Psoas muscle (tissue), 8 donors: Measurements from ENCODE around the gene GRIN2C. TPM values are rescaled to one million over a fixed set of nuclear protein-coding genes. Genes with fewer than 3 reads are reported as not detected.

Source experiments
- ATAC-seq, 4 donors: fragments of 200-7000 bp; cut with Tn5 transposase; one replicate each; pipeline ENCODE4 v1.9.1; 2020; ENCODE audit warnings: moderate library complexity in 3 of 4, mild to moderate bottlenecking in 2 of 4
- DNase-seq, 2 donors: peaks; one replicate each; pipeline ENCODE4 v3.0.0-alpha.2; 2020
- H3K27ac ChIP-seq: fragments of 200-600 bp; one replicate; pipeline ENCODE4 v1.8.0; 2022
- H3K27me3 ChIP-seq, 3 donors: fragments of 200-600 bp in 1 of 3; one replicate each; pipeline versions ENCODE4 v1.6.1 to v1.8.0; 2013 to 2022; ENCODE audit warnings: low read length in 2 of 3, mild to moderate bottlenecking in 2 of 3, moderate library complexity in 1 of 3; ENCODE audit not compliant: insufficient read depth in 3 of 3
- H3K36me3 ChIP-seq, 2 donors: fragments of 200-600 bp in 1 of 2; one replicate each; pipeline versions ENCODE4 v1.6.1 to v1.8.0; 2013 to 2022; ENCODE audit warnings: low read depth in 1 of 2, mild to moderate bottlenecking in 1 of 2, moderate library complexity in 1 of 2; ENCODE audit not compliant: insufficient read depth in 1 of 2
- H3K4me1 ChIP-seq: fragments of 200-600 bp; one replicate; pipeline ENCODE4 v1.8.0; 2022
- H3K4me3 ChIP-seq: fragments of 200-600 bp; one replicate; pipeline ENCODE4 v1.8.0; 2022; ENCODE audit warnings: mild to moderate bottlenecking
- H3K9me3 ChIP-seq: fragments of 200-600 bp; one replicate; pipeline ENCODE4 v1.8.0; 2022
- WGBS, 3 donors: extraction: QIAGEN DNeasy Blood & Tissue Kit; methylation state at CpG; one replicate each; pipeline versions ENCODE4 v1.1.6 to v1.1.7; 2013; 5-methylcytosine and 5-hydroxymethylcytosine counted together
- intact Hi-C, 2 donors: fragments of 100-400 bp; cut with DNase I; formaldehyde crosslinking; loops; one replicate each; pipeline versions ENCODE4 v1.11.0 to v1.14.2; 2022
- polyA plus RNA-seq, 3 donors: library from polyadenylated mRNA; stranded (reverse); fragments of 200-250 nt; gene quantifications; one replicate each; pipeline ENCODE4 v1.2.3, GENCODE V29; 2013
- total RNA-seq, 4 donors: library from RNA; stranded (reverse); fragmentation: NEBNext Ultra II Directional in 2 of 4; extraction: Animal tissue kit (Norgen Biotek cat#: 25700) in 2 of 4; gene quantifications; one replicate each; pipeline versions ENCODE4 v1.2.1 to v1.2.4, GENCODE V29; 2021 to 2023
- TF ChIP-seq, protein P1 (sequence below): fragments of 200-600 bp; IDR thresholded peaks from one replicate; pipeline ENCODE4 v1.8.0; 2022; ENCODE audit warnings: antibody characterized with exemption
- donor health status: healthy with polysubstance abuse.
- donor health status: DM: no; HTN: no; CAD: no; lungs with moderate emphysema.
- donor health status: Bipolar disorder and iron deficiency.
- donor health status: healthy.
- donor health status: DM: yes; HTN: yes; CAD: no.
- donor health status: DM: no; HTN: no; CAD: no.
- donor health status: DM: no; HTN: no; CAD: no.
- donor health status: DM: yes; HTN: yes; CAD: no.

The GRIN2C gene
- total and polyA plus RNA-seq, 7 donors = 0.06 to 0.74 (median 0.32) TPM

DNA sequence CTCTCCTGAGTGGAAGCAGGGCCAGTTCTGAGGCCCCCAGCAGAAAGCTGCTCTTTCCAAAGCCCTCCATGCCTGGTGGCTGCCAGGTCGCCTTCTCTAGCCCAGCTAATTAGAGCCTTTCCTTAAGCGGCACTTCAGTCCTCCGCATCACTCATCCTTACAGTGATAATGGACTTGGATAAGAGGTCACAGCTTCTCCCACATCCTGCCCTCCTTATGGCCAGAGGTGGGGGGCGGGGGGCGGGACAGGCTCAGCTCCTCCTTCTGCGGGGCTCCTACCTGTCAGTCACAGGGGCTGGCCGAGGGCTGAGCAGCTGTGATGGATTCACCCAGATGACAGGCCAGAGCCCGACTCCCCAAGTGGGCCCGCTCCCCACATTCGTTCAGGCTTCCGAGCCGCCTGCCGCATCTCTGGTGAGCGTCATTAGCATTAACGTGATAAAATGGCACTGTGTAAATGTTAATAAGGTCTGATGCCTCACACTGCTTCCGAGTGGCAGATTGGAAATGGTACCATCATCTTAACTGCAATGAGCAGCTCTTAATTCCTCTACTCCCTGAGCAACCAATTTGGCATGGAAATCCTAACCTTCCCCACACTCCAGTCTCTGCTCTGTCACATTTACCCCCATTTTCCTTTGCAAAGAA lies 41.3 kb downstream of the GRIN2C start:
- H3K27ac ChIP-seq = no peak overlapping the region
- no peak overlapping the region for H3K4me3 ChIP-seq
- no peaks in the 10 kb centered on the region for H3K4me1 ChIP-seq
- intact Hi-C loops = no loop called here
- 95 to 97% (median 96%) methylated on average over 16 of the region's 16 CpGs for WGBS, 3 donors
- TF ChIP-seq, protein P1, sequence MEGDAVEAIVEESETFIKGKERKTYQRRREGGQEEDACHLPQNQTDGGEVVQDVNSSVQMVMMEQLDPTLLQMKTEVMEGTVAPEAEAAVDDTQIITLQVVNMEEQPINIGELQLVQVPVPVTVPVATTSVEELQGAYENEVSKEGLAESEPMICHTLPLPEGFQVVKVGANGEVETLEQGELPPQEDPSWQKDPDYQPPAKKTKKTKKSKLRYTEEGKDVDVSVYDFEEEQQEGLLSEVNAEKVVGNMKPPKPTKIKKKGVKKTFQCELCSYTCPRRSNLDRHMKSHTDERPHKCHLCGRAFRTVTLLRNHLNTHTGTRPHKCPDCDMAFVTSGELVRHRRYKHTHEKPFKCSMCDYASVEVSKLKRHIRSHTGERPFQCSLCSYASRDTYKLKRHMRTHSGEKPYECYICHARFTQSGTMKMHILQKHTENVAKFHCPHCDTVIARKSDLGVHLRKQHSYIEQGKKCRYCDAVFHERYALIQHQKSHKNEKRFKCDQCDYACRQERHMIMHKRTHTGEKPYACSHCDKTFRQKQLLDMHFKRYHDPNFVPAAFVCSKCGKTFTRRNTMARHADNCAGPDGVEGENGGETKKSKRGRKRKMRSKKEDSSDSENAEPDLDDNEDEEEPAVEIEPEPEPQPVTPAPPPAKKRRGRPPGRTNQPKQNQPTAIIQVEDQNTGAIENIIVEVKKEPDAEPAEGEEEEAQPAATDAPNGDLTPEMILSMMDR = no peak
- H3K9me3 ChIP-seq = no peaks in the 10 kb centered on the region
- H3K36me3 ChIP-seq = peaks cover 0 to 15% of the 10 kb centered on the region in 2 donors
- no peak for ATAC-seq
- no peaks in the 10 kb centered on the region for H3K27me3 ChIP-seq
- no peak for DNase-seq

DNA sequence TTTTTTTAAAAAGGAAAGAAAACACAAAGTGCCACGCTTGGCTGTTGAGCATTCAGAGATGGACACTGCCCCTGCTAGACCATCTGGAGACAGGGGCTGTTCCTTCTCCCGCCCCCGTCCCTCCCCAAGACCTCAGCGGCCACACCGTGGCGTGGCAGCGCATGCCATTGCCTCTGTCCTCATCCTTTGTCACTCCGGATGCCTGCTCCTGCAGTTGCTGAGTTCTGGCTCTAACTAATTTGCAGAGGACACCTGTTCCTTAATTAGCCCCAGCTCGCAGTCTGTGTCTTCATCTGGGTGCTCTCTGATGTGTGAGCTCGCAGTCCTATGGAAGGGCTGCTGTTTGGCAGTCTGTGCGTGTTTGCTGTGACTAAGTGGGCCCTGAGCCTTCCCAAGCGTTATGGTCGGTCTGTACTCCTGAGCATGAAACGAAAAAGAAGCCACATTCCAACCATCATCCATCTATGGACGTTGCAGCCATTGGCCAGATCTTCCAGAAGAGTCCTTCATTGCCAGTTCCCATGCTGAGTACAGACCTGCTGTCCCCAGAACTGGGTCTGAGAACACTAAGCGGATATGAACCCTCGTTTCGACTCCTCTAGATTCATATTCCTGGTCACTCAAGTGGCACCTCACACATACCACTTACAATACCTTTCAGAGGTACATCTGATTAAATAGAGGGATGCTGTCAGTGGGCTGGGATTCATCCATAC lies 42.6 kb downstream of the GRIN2C start:
- no peak overlapping the region for H3K4me3 ChIP-seq
- no peaks in the 10 kb centered on the region for H3K27me3 ChIP-seq
- DNase-seq (no peak), ATAC-seq (no peak)
- peaks cover 0 to 15% of the 10 kb centered on the region in 2 donors for H3K36me3 ChIP-seq
- H3K27ac ChIP-seq = no peak overlapping the region
- TF ChIP-seq, protein P1 = no peak
- intact Hi-C loops = no loop called here
- H3K4me1 ChIP-seq = no peaks in the 10 kb centered on the region
- WGBS, 3 donors = 74 to 83% (median 80%) methylated on average over 17 to 18 of the region's 18 CpGs
- H3K9me3 ChIP-seq = no peaks in the 10 kb centered on the region

DNA sequence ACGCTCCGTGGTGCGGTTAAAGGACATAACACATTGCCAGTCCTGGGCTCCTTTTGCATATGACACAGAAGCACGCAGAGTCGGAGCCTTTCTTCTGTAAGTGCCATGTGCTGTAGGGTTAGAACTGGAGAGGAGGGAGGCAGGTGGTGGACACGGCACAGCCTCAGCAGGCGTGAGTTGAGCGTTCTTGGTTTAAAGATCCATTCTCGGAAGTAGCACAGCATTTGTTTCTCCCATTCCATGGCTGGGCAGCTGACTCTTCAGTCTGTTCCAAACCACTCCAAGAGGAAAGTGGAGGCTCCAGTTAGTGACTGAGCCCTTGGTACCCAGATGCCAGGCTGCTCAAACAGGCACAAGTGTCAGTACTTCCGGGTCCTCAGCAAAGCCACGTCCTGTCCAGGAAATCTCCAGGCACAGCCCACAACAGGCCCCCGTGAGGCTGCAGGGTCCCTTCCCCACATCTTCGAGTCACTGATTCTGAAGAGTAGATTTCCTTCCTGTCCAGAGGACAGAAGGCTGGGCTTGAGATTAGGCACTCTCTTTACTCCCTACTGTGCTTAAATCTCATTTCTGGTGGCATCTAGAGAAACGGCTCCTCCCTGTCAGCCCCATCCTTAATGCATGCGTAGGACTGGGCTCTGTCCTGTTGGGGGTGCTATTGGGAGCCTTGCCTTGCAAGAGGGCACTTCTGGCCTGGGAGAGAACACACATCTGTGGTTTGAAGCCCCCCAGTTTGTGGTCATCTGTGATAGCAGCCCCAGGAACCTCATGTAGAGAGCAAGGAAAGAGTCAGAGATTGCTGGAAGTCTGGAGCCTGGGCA lies 43.9 kb downstream of the GRIN2C start:
- Histone ChIP-seq H3K9me3 (no peaks in the 10 kb centered on the region), H3K36me3 (peaks cover 0 to 15% of the 10 kb centered on the region in 2 donors), H3K27ac (no peak overlapping the region), H3K4me1 (no peaks in the 10 kb centered on the region), H3K4me3 (no peak overlapping the region), H3K27me3 (no peaks in the 10 kb centered on the region)
- intact Hi-C loops = no loop called here
- TF ChIP-seq, protein P1 = no peak
- no peak for ATAC-seq
- DNase-seq = no peak
- WGBS, 3 donors = 73 to 87% (median 73%) methylated on average over 15 of the region's 15 CpGs

DNA sequence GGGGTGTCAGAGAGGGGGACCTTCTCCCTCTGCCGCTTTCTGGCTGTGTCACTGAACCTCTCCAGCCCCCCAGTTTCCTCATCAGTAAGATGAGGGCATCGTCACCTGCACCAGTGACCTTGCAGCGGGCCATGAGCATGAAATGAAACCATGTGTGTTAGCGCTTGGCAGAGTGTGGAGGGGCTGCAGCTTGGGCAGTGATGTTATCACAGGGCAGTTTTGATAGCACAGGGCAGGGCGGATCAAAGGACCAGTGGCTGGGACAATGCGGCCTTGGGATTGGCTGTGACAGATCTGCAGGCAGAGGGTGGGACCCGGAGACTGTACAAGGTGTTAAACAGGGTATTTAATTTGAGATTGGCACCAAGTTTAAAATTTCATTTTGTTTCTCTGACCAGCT lies 44.6 kb downstream of the GRIN2C start:
- Histone ChIP-seq H3K9me3 (no peaks in the 10 kb centered on the region), H3K4me1 (no peaks in the 10 kb centered on the region), H3K4me3 (no peak overlapping the region), H3K36me3 (peaks cover 0 to 10% of the 10 kb centered on the region in 2 donors), H3K27me3 (no peaks in the 10 kb centered on the region), H3K27ac (no peak overlapping the region)
- TF ChIP-seq, protein P1 = no peak
- ATAC-seq (no peak), DNase-seq (no peak)
- intact Hi-C loops = no loop called here
- 97% methylated on average over 7 of the region's 7 CpGs for WGBS, 3 donors
